Endothelial cell of umbilical vein (primary cell): ENCODE measurements around the gene RASSF3. TPM values are rescaled to one million over a fixed set of nuclear protein-coding genes. Genes with fewer than 3 reads are reported as not detected.

Experiments used
- BruUV-seq: library from RNA; stranded (reverse); fragments of 400-500 nt; replicated peaks from 2 replicates; lab custom pipeline; 2021; lab: Mats Ljungman, UMichigan
- CTCF ChIA-PET: fragments of 300-600, 350-600 bp; sonication (Branson Sonifier 250); formaldehyde crosslinking; loops from one replicate; lab custom pipeline; 2021; ENCODE audit warnings: antibody characterized with exemption, inconsistent platforms; lab: Charles Lee
- POLR2A ChIA-PET: fragments of 300-600, 350-600 bp; sonication (Branson Sonifier 250); formaldehyde crosslinking; loops from one replicate; lab custom pipeline; 2021; ENCODE audit warnings: antibody characterized with exemption, inconsistent platforms; lab: Charles Lee
- DNase-seq: peaks from one replicate; pipeline ENCODE4 v3.0.0-alpha.2; 2011; ENCODE audit warnings: low read depth, low spot score
- FAIRE-seq: peaks from 2 replicates; lab custom pipeline; 2011; peaks lifted over from hg19 to GRCh38; lab: Jason Lieb, UNC
- H2AFZ ChIP-seq: 2 replicates; pipeline ENCODE4 v1.6.0; 2012; ENCODE audit warnings: low read depth, low read length, control low read depth, inconsistent platforms
- H3K27ac ChIP-seq: 2 replicates; pipeline ENCODE4 v1.5.1; 2011; ENCODE audit warnings: low read depth, mild to moderate bottlenecking, control low read depth, low read length, moderate library complexity; ENCODE audit not compliant: insufficient read depth
- H3K27me3 ChIP-seq, 2 experiments: 2 replicates each; pipeline versions ENCODE4 v1.6.0 to v1.6.1; 2011; ENCODE audit warnings: low read length in 2 of 2, mixed read lengths in 1 of 2; ENCODE audit not compliant: control insufficient read depth in 2 of 2, insufficient read depth in 2 of 2
- H3K36me3 ChIP-seq, 2 experiments: 2 replicates in 1 of 2; 3 replicates in 1 of 2; pipeline ENCODE4 v1.5.1; 2011; ENCODE audit warnings: low read length in 2 of 2, mild to moderate bottlenecking in 1 of 2, moderate library complexity in 1 of 2; ENCODE audit not compliant: control insufficient read depth in 2 of 2, insufficient read depth in 2 of 2; ENCODE audit errors: extremely low read depth in 1 of 2
- H3K4me1 ChIP-seq: 3 replicates; pipeline ENCODE4 v1.5.1; 2011; ENCODE audit warnings: mild to moderate bottlenecking, low read length; ENCODE audit not compliant: control insufficient read depth, insufficient read depth; ENCODE audit errors: extremely low read depth
- H3K4me2 ChIP-seq: 2 replicates; pipeline ENCODE4 v1.6.1; 2011; ENCODE audit warnings: low read length, control low read depth, mixed read lengths; ENCODE audit not compliant: insufficient read depth
- H3K4me3 ChIP-seq, 3 experiments: fragments of 200-600 bp in 1 of 3; sonication (generic), shearing (Covaris generic) in 1 of 3; replicated peaks in 1 of 3; 2 replicates each; pipeline ENCODE4 v1.5.1; 2011 to 2016; ENCODE audit warnings: control low read depth in 3 of 3, low read length in 3 of 3, mild to moderate bottlenecking in 2 of 3, inconsistent platforms in 1 of 3, low read depth in 1 of 3, moderate library complexity in 1 of 3; ENCODE audit not compliant: insufficient read depth in 1 of 3
- H3K79me2 ChIP-seq: 2 replicates; pipeline ENCODE4 v1.6.0; 2012; ENCODE audit warnings: low read length, inconsistent platforms; ENCODE audit not compliant: control insufficient read depth, insufficient read depth
- H3K9ac ChIP-seq: replicated peaks from 2 replicates; pipeline ENCODE3; 2011; ENCODE audit warnings: low read length, control low read depth; ENCODE audit not compliant: insufficient read depth; ENCODE audit errors: extremely low read depth
- H3K9me1 ChIP-seq: replicated peaks from 3 replicates; pipeline ENCODE4 v1.6.0; 2011; ENCODE audit warnings: mild to moderate bottlenecking, low read length; ENCODE audit not compliant: control insufficient read depth, insufficient read depth; ENCODE audit errors: extremely low read depth
- H3K9me3 ChIP-seq: replicated peaks from 2 replicates; pipeline ENCODE4 v1.5.1; 2012; ENCODE audit warnings: low read length, inconsistent platforms; ENCODE audit not compliant: control insufficient read depth, insufficient read depth
- H4K20me1 ChIP-seq: replicated peaks from 2 replicates; pipeline ENCODE3; 2011; ENCODE audit warnings: mild to moderate bottlenecking, low read length; ENCODE audit not compliant: control insufficient read depth, insufficient read depth; ENCODE audit errors: extremely low read depth
- EZH2 ChIP-seq: IDR thresholded peaks from 2 replicates; pipeline ENCODE4 v1.6.1; 2012; ENCODE audit warnings: borderline replicate concordance, low read depth, mild to moderate bottlenecking, moderate library complexity, low read length, inconsistent platforms; ENCODE audit not compliant: severe bottlenecking
- FOS ChIP-seq: IDR thresholded peaks from 2 replicates; pipeline ENCODE4 v1.6.1; 2011; ENCODE audit warnings: mild to moderate bottlenecking, low read length, moderate library complexity, borderline replicate concordance; ENCODE audit not compliant: insufficient read depth
- GATA2 ChIP-seq: IDR thresholded peaks from 2 replicates; pipeline ENCODE4 v1.7.0; 2011; ENCODE audit warnings: low read depth, mild to moderate bottlenecking, moderate library complexity, mixed read lengths, low read length; ENCODE audit not compliant: insufficient read length, insufficient read depth
- JUN ChIP-seq: IDR thresholded peaks from 2 replicates; pipeline ENCODE4 v1.6.1; 2011; ENCODE audit warnings: borderline replicate concordance, low read depth; ENCODE audit not compliant: insufficient read length, insufficient read depth
- POLR2AphosphoS5 ChIP-seq: IDR thresholded peaks from 2 replicates; pipeline ENCODE4 v1.6.1; 2012; ENCODE audit warnings: low read depth, mild to moderate bottlenecking, control low read depth, low read length, moderate library complexity; ENCODE audit not compliant: insufficient read depth
- dilution Hi-C: fragments of 300-500 bp; cut with MboI; formaldehyde crosslinking; loops from one replicate; pipeline ENCODE4 v1.15.0; 2019; ENCODE audit warnings: low sequenced_read_pairs; ENCODE audit not compliant: extremely low pct_ligation_motif_present
- intact Hi-C: fragments of 100-400 bp; cut with micrococcal nuclease; formaldehyde crosslinking; loops from one replicate; pipeline ENCODE4 v1.10.0; 2022
- polyA plus RNA-seq, 4 experiments: library from polyadenylated mRNA; depleted of rRNA in 3 of 4; stranded (reverse) in 3 of 4; unstranded in 1 of 4; fragments of >200 nt; gene quantifications; 2 replicates each; pipeline versions ENCODE4 v1.2.1 to v1.2.3, GENCODE V29; 2011 to 2012; ENCODE audit warnings: missing spikeins in 1 of 4
- total RNA-seq: library from RNA; stranded (reverse); gene quantifications from 2 replicates; pipeline ENCODE4 v1.2.3, GENCODE V29; 2021
- TF ChIP-seq, protein P1 (sequence below), 2 donors: IDR thresholded peaks; 1 replicate in 1 of 2; 2 replicates in 1 of 2; pipeline ENCODE4 v1.5.1; 2011; ENCODE audit warnings: low read length in 2 of 2, mild to moderate bottlenecking in 2 of 2, moderate library complexity in 2 of 2, control low read depth in 1 of 2, inconsistent platforms in 1 of 2, low read depth in 1 of 2; ENCODE audit not compliant: insufficient read depth in 1 of 2; ENCODE audit errors: extremely low read depth in 1 of 2
- TF ChIP-seq, protein P2 (sequence below): IDR thresholded peaks from 2 replicates; pipeline ENCODE4 v1.6.1; 2011; ENCODE audit not compliant: insufficient read depth, insufficient read length

RASSF3 gene
- total and polyA plus RNA-seq, 2 donors (not counting 3 experiments of a cell fraction or from before 2014, with no cell fraction given): 20.2 to 60.8 TPM

DNA sequence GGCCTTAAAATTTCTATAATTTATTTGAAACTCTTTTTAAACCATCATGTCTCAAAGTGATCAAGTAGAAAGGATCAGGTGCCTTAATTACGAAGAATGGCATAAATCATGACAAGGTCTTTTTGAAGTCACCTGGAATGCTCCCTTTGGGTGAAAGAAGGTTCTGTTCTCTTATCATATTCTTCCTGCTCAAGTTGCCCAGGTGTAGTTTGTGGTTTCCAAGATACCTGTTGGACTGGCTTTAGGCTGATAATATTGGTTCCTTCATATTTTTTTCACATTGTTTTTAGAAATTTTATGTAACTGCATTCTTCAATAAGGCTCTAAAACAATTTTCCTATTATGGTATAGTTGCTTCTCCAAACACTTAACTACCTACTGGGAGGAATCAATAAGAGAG is 29.2 kb downstream of the RASSF3 start:
- intact Hi-C loops: no loop called here
- CTCF ChIA-PET: no interaction called here
- POLR2A ChIA-PET: no interaction called here

More for the DNA sequence above, 29.2 kb downstream of the RASSF3 start:
- no peaks in the 10 kb centered on the region for H3K9me1 ChIP-seq
- no peak overlapping the region for H3K4me3 ChIP-seq
- peaks cover 92% of the 10 kb centered on the region for H3K79me2 ChIP-seq
- dilution Hi-C loops: no loop called here
- H3K4me2 ChIP-seq: no peak overlapping the region
- H3K9ac ChIP-seq: no peak overlapping the region
- BruUV-seq: no TSS peak
- H3K27ac ChIP-seq: no peak overlapping the region
- no peaks in the 10 kb centered on the region for H3K9me3 ChIP-seq
- TF ChIP-seq JUN (no peak), EZH2 (no peak), POLR2AphosphoS5 (no peak), GATA2 (no peak), FOS (no peak)
- TF ChIP-seq, protein P1, sequence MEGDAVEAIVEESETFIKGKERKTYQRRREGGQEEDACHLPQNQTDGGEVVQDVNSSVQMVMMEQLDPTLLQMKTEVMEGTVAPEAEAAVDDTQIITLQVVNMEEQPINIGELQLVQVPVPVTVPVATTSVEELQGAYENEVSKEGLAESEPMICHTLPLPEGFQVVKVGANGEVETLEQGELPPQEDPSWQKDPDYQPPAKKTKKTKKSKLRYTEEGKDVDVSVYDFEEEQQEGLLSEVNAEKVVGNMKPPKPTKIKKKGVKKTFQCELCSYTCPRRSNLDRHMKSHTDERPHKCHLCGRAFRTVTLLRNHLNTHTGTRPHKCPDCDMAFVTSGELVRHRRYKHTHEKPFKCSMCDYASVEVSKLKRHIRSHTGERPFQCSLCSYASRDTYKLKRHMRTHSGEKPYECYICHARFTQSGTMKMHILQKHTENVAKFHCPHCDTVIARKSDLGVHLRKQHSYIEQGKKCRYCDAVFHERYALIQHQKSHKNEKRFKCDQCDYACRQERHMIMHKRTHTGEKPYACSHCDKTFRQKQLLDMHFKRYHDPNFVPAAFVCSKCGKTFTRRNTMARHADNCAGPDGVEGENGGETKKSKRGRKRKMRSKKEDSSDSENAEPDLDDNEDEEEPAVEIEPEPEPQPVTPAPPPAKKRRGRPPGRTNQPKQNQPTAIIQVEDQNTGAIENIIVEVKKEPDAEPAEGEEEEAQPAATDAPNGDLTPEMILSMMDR (IDR thresholded peaks at IDR 0.05; ENCODE audit: extremely low read depth in 1 of 2, insufficient read depth in 1 of 2, low read depth in 1 of 2, low read length in 2 of 2): no peak
- TF ChIP-seq, protein P2, sequence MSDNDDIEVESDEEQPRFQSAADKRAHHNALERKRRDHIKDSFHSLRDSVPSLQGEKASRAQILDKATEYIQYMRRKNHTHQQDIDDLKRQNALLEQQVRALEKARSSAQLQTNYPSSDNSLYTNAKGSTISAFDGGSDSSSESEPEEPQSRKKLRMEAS: no peak
- H3K4me1 ChIP-seq: peaks cover 4% of the 10 kb centered on the region
- no peaks in the 10 kb centered on the region for H3K27me3 ChIP-seq
- H3K36me3 ChIP-seq: no peaks in the 10 kb centered on the region
- DNase-seq (no peak), FAIRE-seq (no peak)
- H4K20me1 ChIP-seq: peaks cover 2% of the 10 kb centered on the region
- H2AFZ ChIP-seq: no peak overlapping the region
